HepG2 (cell line): ENCODE results near the gene BUD23. TPM values are rescaled to one million over a fixed set of nuclear protein-coding genes. Genes with fewer than 3 reads are reported as not detected.

ENCODE experiments used
- ARID5B ChIP-seq: IDR thresholded peaks from 2 replicates; pipeline ENCODE4 v1.4.0; 2020; ENCODE audit warnings: mild to moderate bottlenecking, missing genetic modification reagents
- CBX5 ChIP-seq: sonication (generic); formaldehyde crosslinking; IDR thresholded peaks from 2 replicates; pipeline ENCODE4 v1.4.0; 2020; ENCODE audit warnings: missing genetic modification reagents, borderline replicate concordance
- DMAP1 ChIP-seq: IDR thresholded peaks from 2 replicates; pipeline ENCODE4 v1.6.1; 2016
- HNF4A ChIP-seq: sonication (generic); formaldehyde crosslinking; IDR thresholded peaks from 2 replicates; pipeline ENCODE4 v1.4.0; 2020; ENCODE audit warnings: missing genetic modification reagents
- IKZF5 ChIP-seq: IDR thresholded peaks from 2 replicates; pipeline ENCODE4 v1.6.1; 2018; ENCODE audit warnings: missing genetic modification reagents, mild to moderate bottlenecking, missing compliant biosample characterization
- MTA1 ChIP-seq: sonication (generic); formaldehyde crosslinking; IDR thresholded peaks from 2 replicates; pipeline ENCODE4 v1.4.0; 2020; ENCODE audit warnings: missing genetic modification reagents, mild to moderate bottlenecking, borderline replicate concordance
- MXI1 ChIP-seq: IDR thresholded peaks from 3 replicates; pipeline ENCODE4 v1.6.1; 2012; ENCODE audit warnings: low read depth, low read length, inconsistent platforms, borderline replicate concordance
- NR2F6 ChIP-seq, 2 experiments: IDR thresholded peaks; 2 replicates each; pipeline ENCODE4 v1.6.1; 2016; ENCODE audit warnings: antibody characterized with exemption in 1 of 2, mild to moderate bottlenecking in 1 of 2
- TCF12 ChIP-seq, 2 experiments: fragments of 450-650 bp in 1 of 2; sonication (generic) in 1 of 2; formaldehyde crosslinking in 1 of 2; IDR thresholded peaks; 2 replicates each; pipeline versions ENCODE4 v1.6.1 to v1.8.0; 2017 to 2022; ENCODE audit warnings: antibody characterized with exemption in 1 of 2, mild to moderate bottlenecking in 1 of 2, missing genetic modification reagents in 1 of 2, moderate library complexity in 1 of 2
- YEATS2 ChIP-seq: sonication (generic); formaldehyde crosslinking; IDR thresholded peaks from 2 replicates; pipeline ENCODE4 v1.4.0; 2020; ENCODE audit warnings: missing genetic modification reagents, borderline replicate concordance
- ZBTB34 ChIP-seq: sonication (generic); formaldehyde crosslinking; IDR thresholded peaks from 2 replicates; pipeline ENCODE4 v1.8.0; 2022; ENCODE audit warnings: mild to moderate bottlenecking, missing genetic modification reagents
- ZBTB43 ChIP-seq: sonication (generic); formaldehyde crosslinking; conservative IDR thresholded peaks from 2 replicates; pipeline ENCODE4 v1.4.0; 2020; ENCODE audit warnings: missing genetic modification reagents
- ZNF687 ChIP-seq: sonication (generic); formaldehyde crosslinking; IDR thresholded peaks from 2 replicates; pipeline ENCODE4 v1.5.1; 2020; ENCODE audit warnings: mild to moderate bottlenecking, missing genetic modification reagents, moderate library complexity
- ZNF768 ChIP-seq: sonication (generic); formaldehyde crosslinking; IDR thresholded peaks from 2 replicates; pipeline ENCODE4 v1.4.0; 2020; ENCODE audit warnings: missing genetic modification reagents
- ZNF883 ChIP-seq: sonication (generic); formaldehyde crosslinking; IDR thresholded peaks from 2 replicates; pipeline ENCODE4 v1.5.1; 2020; ENCODE audit warnings: mild to moderate bottlenecking, missing genetic modification reagents; ENCODE audit errors: not compliant biosample characterization
- ZSCAN21 ChIP-seq: sonication (generic); formaldehyde crosslinking; IDR thresholded peaks from 2 replicates; pipeline ENCODE4 v1.8.0; 2022; ENCODE audit warnings: mild to moderate bottlenecking, missing genetic modification reagents, moderate library complexity, borderline replicate concordance
- polyA plus RNA-seq, 8 experiments: library from polyadenylated mRNA; depleted of rRNA in 3 of 8; stranded (reverse) in 7 of 8; unstranded in 1 of 8; fragments of >200 nt; fragmentation: Illumina TruSeq in 4 of 8; extraction: Trizol in 4 of 8; gene quantifications; 2 replicates each; pipeline versions ENCODE4 v1.2.1 to v1.2.3, GENCODE V29; 2011 to 2016; ENCODE audit warnings: low read depth in 4 of 8, missing spikeins in 1 of 8, mixed read lengths in 1 of 8; ENCODE audit not compliant: insufficient read depth in 1 of 8
- total RNA-seq, 5 experiments: library from RNA; depleted of rRNA; stranded (reverse); fragments of >200 nt; fragmentation: Illumina TruSeq; extraction: Trizol; gene quantifications; 2 replicates each; pipeline ENCODE4 v1.2.3, GENCODE V29; 2016; ENCODE audit warnings: low read depth in 1 of 5

Gene BUD23
- total and polyA plus RNA-seq, 2 of the 13 experiments (the other 11 are each of a cell fraction or from before 2014, with no cell fraction given), result 47.5 to 54.5 TPM

GRCh38 chr7:73715648-73716317 lies 32.4 kb downstream of the BUD23 start (continued):
- TF ChIP-seq ZBTB43, result 0 out of 2 replicates have a peak, but pooled peaks have one; percentile 44
- TF ChIP-seq ZNF687, result peak; percentile 83
- peak; percentile 85 for TF ChIP-seq ZNF768
- TF ChIP-seq ZBTB34 (CRISPR knock-in tag), result no peak
- TF ChIP-seq YEATS2, result peak; percentile 29; the same call in 1 of the 2 replicates
- peak; percentile 56; the same call in 1 of the 3 replicates for TF ChIP-seq MXI1
- TF ChIP-seq MTA1, result peak; percentile 74; the same call in 1 of the 2 replicates
- 0 out of 2 replicates have a peak, but pooled peaks have one; percentile 29 for TF ChIP-seq DMAP1 (CRISPR knock-in tag)
- TF ChIP-seq ZNF883 (CRISPR knock-in tag), result no peak
- TF ChIP-seq ZSCAN21 (CRISPR knock-in tag), result 0 out of 2 replicates have a peak, but pooled peaks have one; percentile 50
- peak; percentile 60 for TF ChIP-seq NR2F6 (IDR thresholded peaks at IDR 0.05)
- TF ChIP-seq NR2F6 (CRISPR knock-in tag; IDR thresholded peaks at IDR 0.05), result no peak; the same call in 1 of the 2 replicates
- peak; percentile 94 for TF ChIP-seq IKZF5
- TF ChIP-seq CBX5, result peak; percentile 43; the same call in 1 of the 2 replicates
- no peak for TF ChIP-seq TCF12 (IDR thresholded peaks at IDR 0.05)
- no peak for TF ChIP-seq TCF12 (CRISPR knock-in tag; IDR thresholded peaks at IDR 0.05)
- peak; percentile 22; the same call in 1 of the 2 replicates for TF ChIP-seq HNF4A
- peak; percentile 88 for TF ChIP-seq ARID5B (CRISPR knock-in tag)
